GM23248 (cell line): ENCODE results near the gene TRMU. TPM values are rescaled to one million over a fixed set of nuclear protein-coding genes. Genes with fewer than 3 reads are reported as not detected.

Experiments
- DNase-seq: peaks from one replicate; pipeline ENCODE4 v3.0.0-alpha.2; 2015
- H2AFZ ChIP-seq: fragments of 200-600 bp; sonication (generic); 2 replicates; pipeline ENCODE4 v1.6.1; 2016; ENCODE audit warnings: antibody characterized with exemption
- H3F3A ChIP-seq: fragments of 200-600 bp; sonication (generic); 2 replicates; pipeline ENCODE4 v1.6.1; 2016; ENCODE audit warnings: mild to moderate bottlenecking, antibody characterized with exemption, mixed run types; ENCODE audit not compliant: insufficient read depth
- H3K27ac ChIP-seq: fragments of 200-600 bp; sonication (generic); 2 replicates; pipeline ENCODE4 v1.5.1; 2016; ENCODE audit warnings: mild to moderate bottlenecking
- H3K27me3 ChIP-seq: fragments of 200-600 bp; sonication (generic); replicated peaks from 2 replicates; pipeline ENCODE4 v1.6.1; 2016; ENCODE audit warnings: mild to moderate bottlenecking; ENCODE audit not compliant: insufficient read depth
- H3K36me3 ChIP-seq: fragments of 200-600 bp; sonication (generic); 2 replicates; pipeline ENCODE4 v1.6.1; 2016; ENCODE audit warnings: low read depth, mild to moderate bottlenecking
- H3K4me1 ChIP-seq: fragments of 200-600 bp; sonication (generic); 2 replicates; pipeline ENCODE4 v1.6.1; 2016; ENCODE audit warnings: mild to moderate bottlenecking; ENCODE audit not compliant: insufficient read depth
- H3K4me2 ChIP-seq: fragments of 200-600 bp; sonication (generic); one replicate; pipeline ENCODE4 v1.6.1; 2016; ENCODE audit warnings: mild to moderate bottlenecking; ENCODE audit not compliant: unreplicated experiment
- H3K4me3 ChIP-seq: fragments of 200-600 bp; sonication (generic); 2 replicates; pipeline ENCODE4 v1.5.1; 2016; ENCODE audit warnings: mild to moderate bottlenecking
- H3K79me2 ChIP-seq: fragments of 200-600 bp; sonication (generic); 2 replicates; pipeline ENCODE4 v1.6.1; 2016; ENCODE audit warnings: mild to moderate bottlenecking; ENCODE audit not compliant: insufficient read depth
- H3K9ac ChIP-seq: fragments of 200-600 bp; sonication (generic); 2 replicates; pipeline ENCODE4 v1.6.1; 2016; ENCODE audit warnings: mild to moderate bottlenecking
- H3K9me2 ChIP-seq: fragments of 200-600 bp; sonication (generic); 2 replicates; pipeline ENCODE4 v1.6.1; 2016; ENCODE audit warnings: mixed run types, mild to moderate bottlenecking, moderate library complexity; ENCODE audit not compliant: insufficient read depth
- H3K9me3 ChIP-seq: fragments of 200-600 bp; sonication (generic); one replicate; pipeline ENCODE4 v1.6.1; 2017; ENCODE audit warnings: low read depth
- H4K20me1 ChIP-seq: fragments of 200-600 bp; sonication (generic); 2 replicates; pipeline ENCODE4 v1.6.0; 2016; ENCODE audit not compliant: insufficient read depth
- EZH2 ChIP-seq: fragments of 200-600 bp; sonication (generic); IDR thresholded peaks from 2 replicates; pipeline ENCODE4 v1.6.1; 2018; ENCODE audit warnings: antibody characterized with exemption, mild to moderate bottlenecking; ENCODE audit not compliant: insufficient read depth, poor library complexity, severe bottlenecking
- EZH2phosphoT487 ChIP-seq: fragments of 200-600 bp; sonication (generic); IDR thresholded peaks from 2 replicates; pipeline ENCODE4 v1.6.1; 2018; ENCODE audit warnings: antibody characterized with exemption, moderate library complexity, mild to moderate bottlenecking, low read depth; ENCODE audit not compliant: insufficient read depth
- WGBS, 2 experiments: methylation state at CpG; one replicate each; pipeline ENCODE4 v1.1.6; 2015 to 2017; ENCODE audit warnings: low lambda C conversion rate in 2 of 2, low coverage in 1 of 2; ENCODE audit errors: missing lambda C conversion rate in 2 of 2; 5-methylcytosine and 5-hydroxymethylcytosine counted together
- in situ Hi-C: fragments of 300-500 bp; cut with MboI; formaldehyde crosslinking; loops from 2 replicates; pipeline ENCODE4 v1.15.0; 2020
- polyA plus RNA-seq: library from polyadenylated mRNA; unstranded; fragments of >200 nt; fragmentation: Nextera tagmentation; extraction: Ambion mirVana; gene quantifications from 2 replicates; pipeline ENCODE4 v1.2.1, GENCODE V29; 2016
- total RNA-seq: library from RNA; depleted of rRNA; stranded (reverse); fragments of >200 nt; shearing (Covaris generic); gene quantifications from 2 replicates; pipeline ENCODE4 v1.2.3, GENCODE V29; 2014; rRNA removed

TRMU gene
- total and polyA plus RNA-seq, 2 experiments from 2014 or later = 27.0 to 38.4 TPM

GRCh38 chr22:46406791-46407190 is 71.3 kb downstream of the TRMU start:
- no peak overlapping the region for H3K9ac ChIP-seq
- no peaks in the 10 kb centered on the region for H3K9me3 ChIP-seq
- DNase-seq = no peak
- no peaks in the 10 kb centered on the region for H3K79me2 ChIP-seq
- no peak overlapping the region for H3K4me2 ChIP-seq
- H4K20me1 ChIP-seq = no peaks in the 10 kb centered on the region
- no peak overlapping the region for H2AFZ ChIP-seq
- peaks cover 3% of the 10 kb centered on the region; the same call in 1 of the 2 replicates for H3K27me3 ChIP-seq
- in situ Hi-C loops = no loop called here
- H3K4me1 ChIP-seq = no peaks in the 10 kb centered on the region
- WGBS, 2 experiments = 71 to 73% methylated on average over 14 to 15 of the region's 15 CpGs
- TF ChIP-seq EZH2 = no peak
- TF ChIP-seq EZH2phosphoT487 = no peak
- no peaks in the 10 kb centered on the region for H3K36me3 ChIP-seq
- no peaks in the 10 kb centered on the region for H3K9me2 ChIP-seq
- H3K27ac ChIP-seq = no peak overlapping the region
- H3K4me3 ChIP-seq = no peak overlapping the region
- no peaks in the 10 kb centered on the region for H3F3A ChIP-seq

Other genes starting within 250 kb of the TRMU start
- gene PPARA, start 185.2 kb upstream of the TRMU start, total RNA-seq = 10.9 and 14.4 TPM in 2 replicates
- 8.4 and 8.7 TPM in 2 replicates for gene PPARA, start 185.2 kb upstream of the TRMU start, polyA plus RNA-seq
- 14.7 and 21.2 TPM in 2 replicates for gene CDPF1, start 85.4 kb upstream of the TRMU start, total RNA-seq
- 12.9 and 14.5 TPM in 2 replicates for gene CDPF1, start 85.4 kb upstream of the TRMU start, polyA plus RNA-seq
- not detected in 2 replicates for gene PKDREJ, start 72.4 kb upstream of the TRMU start, total RNA-seq
- 0.04 TPM in 1 of 2 replicates, not detected in the other for gene PKDREJ, start 72.4 kb upstream of the TRMU start, polyA plus RNA-seq
- 27.6 and 34.0 TPM in 2 replicates for gene TTC38, start 67.7 kb upstream of the TRMU start, total RNA-seq
- gene TTC38, start 67.7 kb upstream of the TRMU start, polyA plus RNA-seq = 21.5 and 21.8 TPM in 2 replicates
- gene GTSE1, start 38.8 kb upstream of the TRMU start, total RNA-seq = 4.6 and 6.1 TPM in 2 replicates
- 8.0 and 8.6 TPM in 2 replicates for gene GTSE1, start 38.8 kb upstream of the TRMU start, polyA plus RNA-seq
- gene CELSR1, start 201.9 kb downstream of the TRMU start, total RNA-seq = 0.38 and 0.54 TPM in 2 replicates
- 0.15 and 0.23 TPM in 2 replicates for gene CELSR1, start 201.9 kb downstream of the TRMU start, polyA plus RNA-seq